Inflammatory macrophage treated with lipopolysaccharide for 1 hour (primary cell): ENCODE data around the gene PIGW.

Experiments
- DNase-seq, 2 donors: peaks; one replicate each; pipeline ENCODE4 v3.0.0-alpha.2; 2020 to 2022

The PIGW gene

DNA sequence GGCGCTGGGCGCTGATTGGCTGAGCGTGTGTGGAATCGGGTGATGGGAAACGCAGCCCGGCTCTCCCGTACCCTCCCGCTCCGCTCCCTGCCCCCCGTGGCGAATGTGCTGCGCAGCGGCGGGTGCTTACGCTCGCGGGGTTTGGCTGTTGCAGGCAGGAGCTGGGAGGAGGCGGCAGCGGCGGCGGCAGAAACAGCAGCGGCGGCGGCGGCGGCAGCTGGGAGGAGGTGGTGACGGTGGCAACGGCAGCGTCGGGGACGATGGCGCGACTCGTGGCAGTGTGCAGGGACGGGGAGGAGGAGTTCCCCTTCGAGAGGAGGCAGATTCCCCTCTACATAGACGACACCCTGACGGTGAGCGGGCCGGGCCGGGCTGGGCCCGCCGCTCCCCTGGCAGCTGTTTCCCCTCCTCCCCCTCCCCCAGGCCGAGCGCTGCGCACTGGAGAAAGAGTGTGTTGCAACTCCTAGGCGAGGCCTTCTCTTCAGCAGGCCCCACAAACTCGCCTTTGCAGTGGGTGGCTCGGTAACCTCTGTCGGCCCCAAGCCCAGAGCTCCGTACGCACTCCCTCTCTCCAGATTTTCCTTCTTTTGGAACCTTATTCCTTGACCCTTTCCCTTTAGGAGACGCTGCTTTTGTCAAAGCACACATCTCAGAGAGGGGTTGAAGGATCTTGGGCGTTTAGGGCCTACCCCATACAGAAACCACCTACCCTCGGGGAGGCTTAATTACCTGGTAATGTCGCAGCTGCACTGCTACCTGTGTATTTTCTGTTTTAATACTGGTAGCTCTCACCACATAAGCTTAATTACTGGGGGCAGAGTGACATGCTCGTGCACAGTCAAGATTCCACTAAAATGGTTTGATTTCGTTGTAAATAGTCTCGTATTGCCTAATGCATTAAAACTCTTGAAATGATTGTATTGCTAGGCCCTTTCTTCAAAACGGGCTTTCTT lies 11.0 kb downstream of the PIGW start:
- peak; percentile 87 to 95 for DNase-seq

GRCh38 chr17:36546418-36547093 lies 11.8 kb downstream of the PIGW start:
- peak; percentile 10 to 19 for DNase-seq

GRCh38 chr17:36547776-36548175 lies 13.0 kb downstream of the PIGW start:
- DNase-seq = no peak

- DNase-seq = peak; percentile 9 to 25
These were observed 16.0 kb downstream of the PIGW start for GRCh38 chr17:36550491-36551417.

GRCh38 chr17:36553459-36553858 lies 18.7 kb downstream of the PIGW start:
- no peak for DNase-seq

DNA sequence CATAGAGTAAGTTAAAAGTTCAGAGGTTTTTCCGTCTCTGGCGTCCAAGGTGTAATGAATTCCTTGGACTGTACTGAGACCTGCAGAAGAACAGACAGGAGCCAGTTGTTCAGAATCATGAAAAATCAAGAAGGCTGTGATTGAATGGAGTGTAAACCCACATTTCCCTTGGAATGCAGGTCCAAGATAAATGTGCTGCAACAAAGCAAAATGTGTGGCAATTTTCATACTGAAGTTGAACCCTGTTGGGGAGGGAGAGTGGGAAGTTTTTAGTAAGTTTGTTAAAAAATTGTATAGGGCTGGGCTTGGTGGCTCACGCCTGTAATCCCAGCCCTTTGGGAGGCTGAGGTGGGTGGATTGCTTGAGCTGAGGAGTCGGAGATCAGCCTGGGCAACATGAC lies 31.3 kb downstream of the PIGW start:
- DNase-seq = no peak

GRCh38 chr17:36575028-36575427 lies 40.2 kb downstream of the PIGW start:
- no peak for DNase-seq

DNA sequence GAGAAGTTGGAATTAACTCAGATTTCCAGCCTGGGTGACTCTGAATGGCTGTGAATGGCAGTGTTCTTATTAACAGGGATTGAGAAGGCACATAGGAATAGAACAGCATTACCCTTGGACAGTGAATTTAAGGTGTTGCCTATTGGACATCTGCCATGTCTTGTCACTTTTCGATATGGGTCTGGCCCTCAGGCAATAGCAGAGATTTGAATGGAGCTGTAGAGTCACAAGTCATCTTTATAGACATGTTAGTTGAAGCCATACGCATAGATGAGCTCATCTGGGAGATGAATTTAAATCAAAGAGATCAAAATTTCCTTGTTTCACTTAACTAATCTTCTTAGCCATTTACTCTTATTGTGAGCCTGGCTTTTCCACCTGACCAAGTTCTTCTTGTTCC lies 42.0 kb downstream of the PIGW start:
- DNase-seq = no peak

GRCh38 chr17:36578671-36579070 lies 43.9 kb downstream of the PIGW start:
- DNase-seq = no peak

GRCh38 chr17:36583787-36584186 lies 49.0 kb downstream of the PIGW start:
- no peak for DNase-seq

GRCh38 chr17:36586138-36586537 lies 51.4 kb downstream of the PIGW start:
- no peak for DNase-seq
